ENCODE results near the gene EXOC1L.
"Not testable (repeated sequence)": the region's sequence is repeated elsewhere in the genome, so short reads cannot be mapped to it uniquely, and the experiment has no call there.

EXOC1L gene

GRCh38 chr4:55838952-55839351 lies 19.4 kb downstream of the EXOC1L start:
- DNase-seq, result no peak

- DNase-seq, result no peak
Observed at GRCh38 chr4:55840956-55841355, 21.4 kb downstream of the EXOC1L start.

- not testable (repeated sequence) for DNase-seq
Observed at GRCh38 chr4:55841373-55842239, 22.0 kb downstream of the EXOC1L start.

GRCh38 chr4:55842312-55842711 lies 22.7 kb downstream of the EXOC1L start:
- not testable (repeated sequence) for DNase-seq

GRCh38 chr4:55849724-55850123 lies 30.1 kb downstream of the EXOC1L start:
- no peak for DNase-seq

- DNase-seq, result no peak
Observed at GRCh38 chr4:55851885-55852284, 32.3 kb downstream of the EXOC1L start.

- DNase-seq, result peak; percentile 99
Observed at GRCh38 chr4:55853484-55854046, 34.0 kb downstream of the EXOC1L start, which contains the start of gene EXOC1. EXOC1 (plus strand) TSS chr4:55853648; CDS start chr4:55858324, 4,676 bp downstream.

GRCh38 chr4:55854129-55854528 lies 34.5 kb downstream of the EXOC1L start:
- no peak for DNase-seq

- no peak for DNase-seq
Observed at GRCh38 chr4:55857586-55857985, 38.0 kb downstream of the EXOC1L start.

- no peak for DNase-seq
Observed at GRCh38 chr4:55859711-55860110, 40.1 kb downstream of the EXOC1L start.

- DNase-seq, result no peak
Observed at GRCh38 chr4:55864577-55865223, 45.1 kb downstream of the EXOC1L start.

GRCh38 chr4:55865228-55865806 lies 45.7 kb downstream of the EXOC1L start:
- no peak for DNase-seq

- DNase-seq, result no peak
Observed at GRCh38 chr4:55866290-55866907, 46.8 kb downstream of the EXOC1L start.

- DNase-seq, result no peak
Observed at GRCh38 chr4:55866973-55867574, 47.5 kb downstream of the EXOC1L start.

GRCh38 chr4:55868581-55869090 lies 49.0 kb downstream of the EXOC1L start:
- no peak for DNase-seq

- DNase-seq, result no peak
Observed at GRCh38 chr4:55871299-55871800, 51.8 kb downstream of the EXOC1L start.

GRCh38 chr4:55874831-55875230 lies 55.2 kb downstream of the EXOC1L start:
- no peak for DNase-seq

- DNase-seq, result no peak
Observed at GRCh38 chr4:55876387-55876786, 56.8 kb downstream of the EXOC1L start.

GRCh38 chr4:55879224-55879623 lies 59.6 kb downstream of the EXOC1L start:
- DNase-seq, result peak; percentile 87

- DNase-seq, result no peak
Observed at GRCh38 chr4:55880652-55881280, 61.2 kb downstream of the EXOC1L start.

GRCh38 chr4:55884093-55884850 lies 64.7 kb downstream of the EXOC1L start:
- DNase-seq, result no peak

Measured in islet precursor cell (in vitro differentiated cells).